KG1 (cell line): Measurements from ENCODE around the gene HLA-DQB1.
"Not testable (repeated sequence)": the region's sequence is repeated elsewhere in the genome, so short reads cannot be mapped to it uniquely, and the experiment has no call there.

Source experiments
- DNase-seq: peaks from one replicate; lab custom pipeline; 2025; lab: John Stamatoyannopoulos, UW

Gene HLA-DQB1

DNA sequence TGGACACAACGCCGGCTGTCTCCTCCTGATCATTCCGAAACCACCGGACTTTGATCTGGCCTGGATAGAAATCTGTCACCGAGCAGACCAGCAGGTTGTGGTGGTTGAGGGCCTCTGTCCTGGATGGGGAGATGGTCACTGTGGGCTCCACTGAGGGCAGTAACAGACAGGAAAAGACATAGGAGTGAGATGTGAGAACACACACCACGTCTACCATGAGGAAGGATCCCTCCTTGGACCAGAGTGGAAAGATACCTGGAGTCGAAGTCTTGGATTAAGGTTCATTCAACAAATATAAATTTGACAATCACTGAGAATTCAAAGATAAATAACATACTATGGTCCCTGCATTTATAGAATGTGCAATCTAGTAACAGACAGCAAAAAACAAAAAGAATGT lies 4.4 kb downstream of the HLA-DQB1 start:
- no peak for DNase-seq

DNA sequence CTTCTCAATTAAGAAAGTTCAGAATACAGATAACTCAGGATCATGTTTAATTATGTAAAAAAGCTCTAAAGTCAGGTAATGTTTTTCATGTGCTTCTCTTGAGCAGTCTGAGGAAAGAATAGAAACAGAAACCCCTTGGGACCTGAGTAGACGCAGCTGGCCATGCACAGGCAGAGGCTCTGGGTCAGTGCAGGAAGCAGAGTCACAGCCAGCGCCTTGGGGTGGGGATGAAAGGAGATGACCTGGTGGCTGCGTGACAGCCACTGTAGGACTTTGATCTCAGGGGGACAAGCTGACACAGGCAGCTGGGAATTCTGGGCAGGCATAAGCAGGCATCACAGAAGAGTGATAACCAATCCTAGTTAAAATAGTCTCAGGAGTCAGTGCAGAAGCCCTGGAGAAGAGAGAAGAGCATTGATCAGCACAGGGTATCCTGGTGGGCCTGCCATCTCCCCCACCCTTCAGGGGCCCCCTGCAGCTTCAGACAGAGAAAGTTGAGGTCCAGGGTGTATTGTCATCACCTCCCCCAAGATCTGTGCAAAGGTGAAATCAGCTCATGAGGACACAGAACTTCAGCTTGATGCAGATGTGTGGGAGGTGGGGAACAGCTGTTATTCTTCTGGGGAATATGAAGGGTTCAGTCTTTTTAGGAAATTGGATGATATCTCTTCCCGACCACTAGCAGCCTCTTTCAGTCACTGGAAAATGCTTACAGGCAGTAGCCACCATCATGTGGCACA lies 6.4 kb downstream of the HLA-DQB1 start:
- no peak for DNase-seq

DNA sequence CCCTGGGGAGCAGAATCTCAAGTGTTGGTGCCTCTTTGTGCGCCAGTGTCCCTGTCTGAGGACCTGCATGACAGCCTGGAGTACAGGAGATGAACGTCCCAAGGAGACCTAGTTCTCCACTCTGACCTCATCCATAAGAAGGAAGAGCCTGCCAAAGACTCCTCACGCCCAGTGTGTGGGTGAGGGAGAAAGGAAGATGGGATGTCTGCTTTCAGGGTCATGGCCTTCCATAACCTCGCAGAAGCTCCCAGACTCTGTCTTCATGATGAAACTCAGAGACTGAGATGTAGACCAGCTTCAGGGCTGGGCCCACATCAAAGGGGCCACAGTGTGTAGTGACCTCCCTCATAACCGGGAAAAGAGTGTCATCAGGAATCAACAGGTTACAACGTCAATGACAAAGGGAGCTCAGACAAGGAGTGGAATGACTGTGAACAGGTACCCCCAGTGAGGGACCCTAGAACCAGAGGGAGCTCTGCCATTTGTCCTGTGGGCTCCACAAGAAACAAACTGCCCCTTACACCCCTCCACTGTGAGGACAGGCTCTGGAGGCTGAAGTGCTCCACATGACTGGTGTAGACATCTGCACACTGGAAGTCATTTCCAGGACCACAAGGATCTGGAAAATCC lies 8.1 kb downstream of the HLA-DQB1 start:
- DNase-seq: no peak

DNA sequence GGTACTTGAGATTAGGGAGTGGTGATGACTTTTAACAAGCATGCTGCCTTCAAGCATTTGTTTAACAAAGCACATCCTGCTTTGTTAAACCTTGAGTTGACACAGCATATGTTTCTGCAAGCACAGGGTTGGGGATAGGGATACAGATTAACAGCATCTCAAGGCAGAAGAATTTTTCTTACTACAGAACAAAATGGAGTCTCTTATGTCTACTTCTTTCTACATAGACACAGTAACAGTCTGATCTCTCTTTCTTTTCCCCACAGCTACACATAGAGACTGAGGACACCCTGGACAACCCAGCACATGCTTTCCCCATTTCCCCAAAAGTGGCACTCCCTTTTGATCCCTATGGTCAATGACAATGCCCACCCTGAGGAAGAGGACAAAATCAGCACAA lies 8.6 kb downstream of the HLA-DQB1 start:
- not testable (repeated sequence) for DNase-seq

DNA sequence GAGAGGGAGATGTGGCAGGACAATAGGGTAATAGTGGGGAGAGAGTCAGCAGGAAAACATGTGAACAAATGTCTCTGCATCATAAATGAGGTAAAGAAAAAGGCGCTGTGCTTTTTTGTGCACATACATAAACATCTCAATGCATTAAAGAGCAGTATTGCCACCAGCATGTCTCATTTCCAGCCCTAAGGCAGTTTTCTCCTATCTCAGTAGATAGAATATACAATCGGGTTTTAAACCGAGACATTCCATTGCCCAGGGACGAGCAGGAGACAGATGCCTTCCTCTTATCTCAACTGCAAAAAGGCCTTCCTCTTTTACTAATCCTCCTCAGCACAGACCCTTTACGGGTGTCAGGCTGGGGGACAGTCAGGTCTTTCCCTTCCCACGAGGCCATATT lies 9.1 kb downstream of the HLA-DQB1 start:
- not testable (repeated sequence) for DNase-seq

DNA sequence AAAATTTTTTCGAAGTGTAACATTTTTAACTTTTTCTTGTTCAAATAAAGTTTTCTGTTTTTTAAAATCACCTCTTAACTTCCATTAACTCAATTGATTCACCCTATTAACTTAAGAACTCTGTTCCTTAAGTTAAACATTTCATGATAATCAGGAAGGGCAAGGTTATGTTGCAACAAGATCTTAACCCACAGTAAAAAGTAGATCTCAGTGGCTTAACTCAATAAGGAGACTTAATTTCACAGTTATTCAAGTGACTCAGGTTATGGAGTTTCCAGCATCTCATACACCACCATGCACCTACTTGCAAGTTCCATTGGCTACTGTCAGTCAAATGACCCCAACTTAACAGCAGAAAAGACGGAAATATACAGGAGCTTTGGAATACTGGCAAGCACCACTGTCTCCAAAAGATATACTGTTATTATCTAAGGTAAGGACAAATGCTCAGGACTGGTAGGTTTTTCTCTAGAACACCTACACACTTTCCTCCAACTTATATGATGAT lies 11.2 kb downstream of the HLA-DQB1 start:
- DNase-seq: no peak

DNA sequence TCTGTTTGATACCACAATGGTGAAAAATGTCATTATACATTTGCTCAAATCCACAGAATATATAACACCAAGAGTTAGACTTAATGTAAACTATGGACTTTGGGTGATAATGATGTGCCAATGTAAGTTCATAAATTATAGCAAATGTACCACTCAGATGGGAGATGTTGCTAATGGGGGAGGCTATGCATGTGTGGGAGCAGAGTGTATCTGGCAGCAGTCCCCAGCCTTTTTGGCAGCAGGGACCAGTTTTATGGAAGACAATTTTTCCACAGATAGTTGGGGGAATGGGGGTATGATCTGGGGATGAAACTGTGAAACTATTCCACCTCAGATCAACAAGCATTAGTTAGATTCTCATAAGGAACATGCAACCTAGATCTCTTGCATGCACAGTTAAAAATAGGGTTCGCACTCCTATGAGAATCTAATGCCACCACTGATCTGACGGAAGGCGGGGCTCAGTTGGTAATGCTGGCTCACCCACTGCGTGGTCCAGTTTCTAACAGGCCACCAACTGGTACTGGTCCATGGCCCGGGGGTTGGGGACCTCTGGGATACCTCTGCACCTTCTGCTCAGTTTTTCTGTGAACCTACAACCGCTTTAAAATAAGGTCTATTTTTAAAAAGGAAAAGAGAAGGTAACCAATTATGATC lies 21.3 kb downstream of the HLA-DQB1 start:
- no peak for DNase-seq

DNA sequence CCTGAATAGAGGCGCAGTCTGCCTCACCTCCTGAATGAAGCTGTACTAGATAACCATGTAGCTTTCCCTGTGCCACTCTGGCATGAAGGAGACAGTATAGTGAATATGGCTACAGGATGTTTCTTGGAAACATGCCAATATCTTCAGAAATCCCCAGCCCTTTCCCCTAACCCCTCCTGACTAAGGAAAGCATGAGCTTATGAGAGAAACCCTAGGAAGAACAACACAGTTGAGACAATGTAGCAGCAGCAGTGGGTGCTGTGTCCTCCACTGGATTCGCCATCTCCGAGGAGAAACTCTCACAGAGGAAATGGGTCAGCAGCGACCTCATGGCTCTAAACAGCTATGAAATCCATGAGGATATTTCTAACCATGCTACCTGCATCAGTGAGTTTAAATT lies 22.6 kb downstream of the HLA-DQB1 start:
- DNase-seq: no peak

DNA sequence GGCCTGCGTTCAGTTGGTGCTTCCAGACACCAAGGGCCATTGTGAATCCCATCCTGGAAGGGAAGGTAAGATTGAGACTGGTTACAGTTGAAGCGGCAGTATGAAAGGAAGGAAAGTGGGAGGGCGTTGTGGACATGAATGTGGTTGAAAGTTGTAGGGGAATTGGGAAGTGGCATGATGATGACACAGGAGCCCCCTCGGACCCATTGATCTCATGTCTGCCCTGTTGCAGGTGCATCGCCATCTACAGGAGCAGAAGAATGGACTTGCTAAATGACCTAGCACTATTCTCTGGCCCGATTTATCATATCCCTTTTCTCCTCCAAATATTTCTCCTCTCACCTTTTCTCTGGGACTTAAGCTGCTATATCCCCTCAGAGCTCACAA lies 23.7 kb downstream of the HLA-DQB1 start:
- DNase-seq: no peak

DNA sequence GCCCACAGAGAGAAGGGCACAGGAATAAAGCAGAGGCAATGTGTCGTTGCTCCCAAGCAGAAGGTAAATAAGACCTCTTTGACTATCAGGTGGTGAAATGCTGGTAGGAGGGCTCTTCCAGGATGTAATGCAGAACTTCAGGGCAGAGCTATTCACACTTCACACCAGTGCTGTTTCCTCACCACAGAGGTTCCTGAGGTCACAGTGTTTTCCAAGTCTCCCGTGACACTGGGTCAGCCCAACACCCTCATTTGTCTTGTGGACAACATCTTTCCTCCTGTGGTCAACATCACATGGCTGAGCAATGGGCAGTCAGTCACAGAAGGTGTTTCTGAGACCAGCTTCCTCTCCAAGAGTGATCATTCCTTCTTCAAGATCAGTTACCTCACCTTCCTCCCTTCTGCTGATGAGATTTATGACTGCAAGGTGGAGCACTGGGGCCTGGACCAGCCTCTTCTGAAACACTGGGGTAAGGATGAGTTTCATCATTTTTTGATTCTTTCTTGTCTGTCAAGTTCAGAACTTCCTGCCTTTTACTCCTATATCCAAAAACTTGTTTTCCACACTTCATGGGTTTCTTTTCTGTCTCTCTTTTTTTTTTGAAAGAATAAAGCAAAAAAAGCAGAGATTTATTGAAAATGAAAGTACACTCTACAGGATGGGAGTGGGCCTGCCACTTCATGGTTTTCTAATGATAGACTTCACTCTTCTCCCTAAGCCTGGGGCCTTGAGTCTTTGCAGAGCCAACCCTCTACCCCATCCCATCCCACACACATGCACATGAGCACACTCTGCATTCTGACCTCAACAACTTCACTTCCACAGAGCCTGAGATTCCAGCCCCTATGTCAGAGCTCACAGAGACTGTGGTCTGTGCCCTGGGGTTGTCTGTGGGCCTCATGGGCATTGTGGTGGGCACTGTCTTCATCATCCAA lies 24.4 kb downstream of the HLA-DQB1 start:
- DNase-seq: not testable (repeated sequence)

DNA sequence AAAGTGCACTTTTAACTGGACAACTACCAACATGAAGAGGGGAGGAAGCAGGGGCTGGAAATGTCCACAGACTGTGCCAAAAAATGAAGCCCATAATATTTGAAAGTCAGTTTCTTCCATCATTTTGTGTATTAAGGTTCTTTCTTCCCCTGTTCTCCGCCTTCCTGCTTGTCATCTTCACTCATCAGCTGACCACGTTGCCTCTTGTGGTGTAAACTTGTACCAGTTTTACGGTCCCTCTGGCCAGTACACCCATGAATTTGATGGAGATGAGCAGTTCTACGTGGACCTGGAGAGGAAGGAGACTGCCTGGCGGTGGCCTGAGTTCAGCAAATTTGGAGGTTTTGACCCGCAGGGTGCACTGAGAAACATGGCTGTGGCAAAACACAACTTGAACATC lies 25.3 kb downstream of the HLA-DQB1 start:
- DNase-seq: no peak

DNA sequence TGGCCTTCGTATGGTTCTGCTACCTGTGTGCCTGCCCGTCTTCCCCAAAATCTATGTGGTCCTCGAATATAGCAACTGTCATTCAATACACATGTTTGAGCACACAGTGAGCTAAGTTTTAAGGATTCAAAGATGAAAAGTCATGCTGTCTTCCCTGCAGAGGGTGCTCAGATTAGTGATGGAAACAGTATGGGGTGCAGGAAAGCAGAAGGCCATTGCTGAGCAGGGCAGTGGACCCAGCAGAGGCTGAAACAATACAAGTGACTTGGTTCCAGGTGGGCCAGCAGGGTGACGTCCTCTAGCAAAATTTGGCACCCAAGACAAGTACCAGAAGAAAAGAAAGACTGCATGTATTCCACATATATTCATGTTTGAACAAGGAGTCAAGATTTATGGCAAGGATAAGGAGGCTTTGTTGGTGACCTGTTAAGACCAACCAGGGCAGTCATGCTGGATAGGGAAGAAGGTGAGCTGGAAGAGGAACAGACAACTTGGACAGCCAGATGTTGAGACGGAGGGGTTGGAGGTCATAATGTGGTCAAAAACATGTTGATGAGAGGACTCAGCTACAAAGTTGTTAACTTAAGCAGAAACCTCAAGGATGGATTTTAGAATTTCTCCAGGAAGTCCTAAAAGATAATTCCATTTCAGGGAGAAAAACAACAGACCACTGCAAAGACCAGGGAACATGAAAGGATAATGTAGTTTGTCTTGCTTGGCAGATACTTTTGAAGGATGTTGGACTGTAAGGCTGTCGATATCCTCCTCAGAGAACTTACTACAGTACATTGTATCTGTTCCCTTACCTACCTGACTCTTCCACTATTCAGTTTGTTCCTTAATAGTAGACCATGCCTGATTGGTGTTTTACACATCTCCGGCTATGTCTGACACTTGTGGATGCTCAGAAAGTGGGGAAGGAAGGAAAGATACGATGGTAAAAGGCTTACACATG lies 26.7 kb downstream of the HLA-DQB1 start:
- no peak for DNase-seq

DNA sequence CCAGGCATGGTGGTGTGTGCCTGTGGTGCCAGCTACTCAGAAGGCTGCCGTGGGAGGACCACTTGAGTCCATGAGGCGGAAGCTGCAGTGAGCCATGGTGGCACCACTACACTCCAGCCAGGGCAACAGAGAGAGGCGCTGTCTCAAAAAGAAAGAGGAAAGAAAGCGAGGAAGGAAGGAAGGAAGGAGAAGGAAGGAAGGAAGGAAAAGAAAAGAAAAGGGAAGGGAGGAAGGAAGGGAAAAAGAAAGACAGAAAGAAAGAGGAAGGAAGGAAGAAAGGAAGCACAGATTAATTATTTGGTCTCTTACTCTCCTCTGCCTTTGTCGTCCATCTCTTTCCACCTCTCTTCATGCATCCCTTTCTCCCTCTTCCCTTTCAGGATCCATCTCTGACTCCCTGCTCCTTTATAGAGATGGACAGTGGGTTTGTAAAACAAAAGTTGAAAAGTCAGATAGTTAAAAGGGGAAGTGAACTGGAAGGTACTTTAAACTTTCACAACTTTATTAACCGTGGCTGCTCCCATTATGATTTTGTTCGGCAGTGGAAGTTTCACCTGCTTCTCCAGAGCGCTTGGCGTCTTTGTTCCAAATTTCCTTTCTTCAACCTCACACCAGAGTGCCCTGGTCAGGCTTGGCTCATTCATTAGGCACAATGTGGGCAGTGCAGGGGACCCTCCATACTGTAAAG lies 27.8 kb downstream of the HLA-DQB1 start:
- no peak for DNase-seq

DNA sequence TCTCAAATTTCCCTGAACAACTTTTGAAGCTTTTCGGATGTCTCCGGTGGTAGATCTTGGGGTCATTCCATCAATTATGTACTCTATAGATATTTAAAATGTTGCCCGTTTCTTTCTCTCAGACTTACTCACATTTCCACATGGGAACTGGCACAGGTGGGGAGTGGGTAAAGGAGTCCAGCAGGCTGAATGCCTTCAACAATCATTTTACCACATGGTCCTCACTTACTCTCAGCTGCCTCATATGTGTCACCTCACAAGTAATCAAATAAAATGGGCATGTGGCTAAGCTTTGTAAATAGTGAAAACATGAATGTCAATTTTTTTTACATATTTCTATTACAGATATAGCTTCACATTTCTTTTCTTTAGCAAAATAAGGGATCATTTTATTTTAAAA lies 28.6 kb downstream of the HLA-DQB1 start:
- no peak for DNase-seq

DNA sequence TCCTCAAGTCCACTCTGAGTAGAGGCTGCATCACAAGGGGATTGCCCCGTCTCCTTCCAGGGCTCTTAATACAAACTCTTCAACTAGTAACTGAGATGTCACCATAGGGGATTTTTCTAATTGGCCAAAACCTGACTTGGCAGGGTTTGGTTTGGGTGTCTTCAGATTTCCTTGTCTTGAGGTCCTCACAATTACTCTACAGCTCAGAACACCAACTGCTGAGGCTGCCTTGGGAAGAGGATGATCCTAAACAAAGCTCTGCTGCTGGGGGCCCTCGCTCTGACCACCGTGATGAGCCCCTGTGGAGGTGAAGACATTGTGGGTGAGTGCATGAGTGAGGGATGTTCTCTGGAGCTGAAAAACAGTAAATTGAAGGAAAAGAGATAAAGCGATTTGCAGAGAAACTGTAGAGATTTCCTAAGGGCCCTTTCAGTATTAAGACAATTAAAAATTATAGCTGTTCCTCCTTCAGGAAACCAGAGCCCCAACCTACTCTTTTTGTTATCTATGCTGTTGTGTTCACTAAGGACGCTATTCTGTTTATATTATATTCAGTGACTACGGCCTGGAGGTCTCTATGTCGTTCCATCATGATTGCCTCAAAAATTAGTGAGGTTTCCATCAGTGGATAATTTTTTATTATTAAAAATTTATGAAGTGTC lies 29.1 kb downstream of the HLA-DQB1 start, which contains the start of gene HLA-DQA1:
Gene HLA-DQA1, plus strand, starts transcription at position 188 of the 662 bp plus-strand sequence. Its CDS starts 53 bp downstream, at position 241.
- DNase-seq: no peak

DNA sequence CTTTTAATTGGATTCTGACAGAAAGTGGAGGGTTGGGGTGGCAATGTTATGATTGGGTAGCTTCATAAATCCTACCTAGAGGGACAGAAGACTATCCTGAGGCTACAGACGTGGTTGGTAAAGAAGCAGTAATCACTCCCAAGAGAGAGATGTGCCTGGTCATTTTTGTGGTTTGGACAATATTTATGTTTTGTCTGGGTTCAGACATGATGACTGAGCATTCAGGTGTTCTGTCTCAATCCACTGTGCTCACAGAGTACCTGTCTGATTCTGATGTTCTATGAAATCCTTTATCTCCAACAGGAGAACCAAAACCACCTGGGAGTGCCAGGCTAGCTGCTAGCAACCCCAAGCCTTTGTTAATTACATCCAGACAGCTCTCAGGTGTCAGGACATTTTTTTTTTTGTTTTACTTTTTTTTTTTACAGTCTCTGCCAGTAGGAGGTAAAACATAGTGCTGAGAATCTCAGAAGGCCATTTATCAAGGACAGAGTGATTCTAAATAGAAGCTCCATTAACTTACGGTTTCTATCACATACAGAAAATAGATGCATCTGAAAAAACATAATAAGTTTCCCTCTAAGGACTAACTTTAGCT lies 30.8 kb downstream of the HLA-DQB1 start:
- DNase-seq: no peak

DNA sequence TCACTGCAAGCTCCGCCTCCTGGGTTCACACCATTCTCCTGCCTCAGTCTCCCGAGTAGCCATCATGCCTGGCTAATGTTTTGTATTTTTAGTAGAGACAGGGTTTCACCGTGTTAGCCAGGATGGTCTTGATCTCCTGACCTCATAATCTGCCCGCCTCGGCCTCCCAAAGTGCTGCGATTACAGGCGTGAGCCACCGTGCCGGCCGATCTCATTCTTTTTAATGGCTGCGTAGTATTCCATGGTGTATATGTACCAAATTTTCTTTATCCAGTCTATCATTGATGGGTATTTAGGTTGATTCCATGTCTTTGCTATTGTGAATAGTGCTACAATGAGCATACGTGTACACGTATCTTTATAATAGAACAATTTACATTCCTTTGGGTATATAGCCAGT lies 36.7 kb downstream of the HLA-DQB1 start:
- DNase-seq: not testable (repeated sequence)

DNA sequence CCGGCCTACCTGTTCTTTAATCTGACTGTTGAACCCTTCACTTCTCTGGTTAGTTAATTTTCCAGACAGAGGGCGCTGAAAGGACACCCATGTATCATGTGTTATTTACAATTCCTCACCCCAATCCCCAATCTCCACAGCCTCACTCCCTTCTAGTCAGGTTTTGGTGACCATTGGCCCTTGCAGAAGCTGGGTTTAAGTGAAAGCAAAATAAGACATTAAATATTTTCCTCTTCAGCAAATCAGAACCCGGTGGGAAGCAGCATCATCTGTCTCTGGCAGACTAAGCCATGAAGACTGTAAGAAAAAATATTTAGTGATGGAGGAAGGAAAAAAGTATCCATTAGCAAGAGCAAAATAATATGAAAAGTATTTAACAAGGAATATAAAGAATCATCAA lies 38.6 kb downstream of the HLA-DQB1 start:
- no peak for DNase-seq

DNA sequence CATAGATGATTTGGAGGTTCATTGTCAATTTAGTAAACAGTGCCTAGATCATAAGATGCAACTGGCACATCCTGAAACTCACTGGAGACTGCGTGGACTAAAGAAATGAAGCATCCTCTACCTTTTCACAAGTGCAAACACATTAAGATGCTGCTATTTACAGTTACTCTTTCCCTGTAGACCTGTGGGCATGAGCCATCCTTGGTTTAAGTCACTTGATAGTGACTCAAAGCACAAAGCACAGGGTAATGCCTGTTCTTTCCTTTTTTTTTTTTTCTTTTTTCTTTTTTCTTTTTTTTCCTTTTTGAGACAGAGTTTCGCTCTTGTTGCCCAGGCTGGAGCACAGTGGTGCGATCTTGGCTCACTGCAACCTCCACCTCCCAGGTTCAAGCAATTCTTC lies 39.2 kb downstream of the HLA-DQB1 start:
- no peak for DNase-seq
